GM18498 (cell line): ENCODE measurements around the gene OSBPL6.

ENCODE experiments used
- ATAC-seq: cut with Tn5 transposase; IDR thresholded peaks from one replicate; pipeline ENCODE4 v1.9.1; 2021; ENCODE audit warnings: mild to moderate bottlenecking, moderate library complexity; ENCODE audit not compliant: unreplicated experiment

Gene OSBPL6

DNA sequence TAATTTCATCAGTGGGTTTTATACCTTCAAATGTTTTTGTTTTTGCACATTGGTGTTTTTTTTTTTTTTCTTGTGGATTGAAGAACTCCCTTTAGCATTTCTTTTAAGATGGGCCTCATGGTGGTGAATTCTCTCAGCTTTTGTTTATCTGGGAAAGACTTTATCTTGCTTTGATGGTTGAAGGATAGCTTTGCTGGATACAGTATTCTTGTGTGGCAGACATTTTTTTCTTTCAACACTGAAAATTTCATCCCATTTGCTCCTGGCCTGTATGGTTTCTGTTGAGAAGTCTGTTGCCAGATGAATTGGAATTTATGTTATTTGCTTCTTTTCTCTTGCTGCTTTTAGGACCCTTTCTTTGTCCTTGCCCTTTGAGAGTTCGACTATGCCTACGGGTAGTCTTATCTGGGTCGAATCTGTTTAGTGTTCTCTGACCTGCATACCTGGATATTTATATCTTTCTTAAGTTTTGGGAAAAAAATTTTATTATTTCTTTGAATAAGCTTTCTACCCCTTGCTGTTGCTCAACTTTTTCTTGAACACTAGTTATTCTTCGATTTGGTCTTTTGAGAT is 231.0 kb downstream of the OSBPL6 start:
- ATAC-seq = no peak

DNA sequence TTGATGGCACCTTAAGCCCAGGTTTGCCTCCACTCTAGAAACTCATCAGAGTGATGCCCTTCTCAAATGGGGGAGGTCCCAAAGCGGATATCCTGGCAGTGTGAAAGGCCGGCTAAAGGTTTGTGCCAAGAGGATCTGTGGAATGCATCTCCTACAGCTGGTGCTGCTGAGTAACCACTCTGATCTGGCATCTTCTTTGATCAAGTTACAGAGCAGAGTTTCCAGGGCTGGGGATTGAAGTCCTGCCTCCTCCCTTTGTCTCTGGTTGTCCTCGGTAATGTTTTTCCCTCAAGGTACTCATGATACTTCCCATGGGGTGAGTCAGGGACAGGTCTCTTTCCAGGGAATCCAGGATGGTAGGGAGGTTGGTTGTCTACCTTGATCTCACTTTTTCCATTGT is 232.1 kb downstream of the OSBPL6 start:
- ATAC-seq = no peak

GRCh38 chr2:178427458-178427857 is 233.1 kb downstream of the OSBPL6 start:
- ATAC-seq = no peak

DNA sequence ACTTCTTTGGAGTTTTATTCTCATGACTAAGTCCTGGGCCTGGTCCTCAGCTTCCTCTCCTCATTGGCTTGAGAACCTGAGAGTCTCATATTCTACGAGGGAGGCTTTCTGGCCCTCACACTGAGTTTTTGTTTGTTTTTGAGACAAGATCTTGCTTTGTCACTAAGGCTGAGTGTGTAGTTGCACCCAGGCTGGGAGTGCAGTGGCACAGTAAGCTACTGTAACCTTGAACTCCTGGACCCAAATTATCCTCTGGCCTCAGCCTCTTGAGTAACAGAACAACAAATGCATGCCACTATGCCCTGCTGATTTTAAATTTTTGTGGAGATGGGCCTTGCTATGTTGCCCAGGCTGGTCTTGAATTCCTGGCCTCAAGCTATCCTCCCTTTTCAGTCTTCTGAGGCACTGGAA is 234.1 kb downstream of the OSBPL6 start:
- no peak for ATAC-seq

- no peak for ATAC-seq
Observed at GRCh38 chr2:178429336-178429735, 235.0 kb downstream of the OSBPL6 start.

GRCh38 chr2:178436662-178437061 is 242.3 kb downstream of the OSBPL6 start:
- no peak for ATAC-seq

DNA sequence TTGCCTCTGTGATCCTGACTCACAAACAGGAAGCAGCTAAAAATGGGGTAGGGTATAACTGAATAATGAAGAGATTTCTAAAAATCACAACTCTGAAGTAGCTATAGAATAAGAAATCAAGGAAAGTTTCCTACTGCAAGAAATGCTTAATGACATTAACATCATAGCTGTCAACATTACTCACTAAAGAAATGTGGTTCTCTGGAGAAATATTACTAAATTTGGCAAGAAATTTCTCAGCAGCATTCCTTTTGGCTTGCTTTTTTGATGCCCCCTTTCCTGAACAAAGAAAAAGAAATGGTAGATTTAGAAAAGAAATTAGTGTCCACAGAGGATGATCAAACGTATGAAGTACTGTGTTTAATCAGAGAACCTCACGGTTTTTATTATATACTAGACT is 247.1 kb downstream of the OSBPL6 start:
- no peak for ATAC-seq

DNA sequence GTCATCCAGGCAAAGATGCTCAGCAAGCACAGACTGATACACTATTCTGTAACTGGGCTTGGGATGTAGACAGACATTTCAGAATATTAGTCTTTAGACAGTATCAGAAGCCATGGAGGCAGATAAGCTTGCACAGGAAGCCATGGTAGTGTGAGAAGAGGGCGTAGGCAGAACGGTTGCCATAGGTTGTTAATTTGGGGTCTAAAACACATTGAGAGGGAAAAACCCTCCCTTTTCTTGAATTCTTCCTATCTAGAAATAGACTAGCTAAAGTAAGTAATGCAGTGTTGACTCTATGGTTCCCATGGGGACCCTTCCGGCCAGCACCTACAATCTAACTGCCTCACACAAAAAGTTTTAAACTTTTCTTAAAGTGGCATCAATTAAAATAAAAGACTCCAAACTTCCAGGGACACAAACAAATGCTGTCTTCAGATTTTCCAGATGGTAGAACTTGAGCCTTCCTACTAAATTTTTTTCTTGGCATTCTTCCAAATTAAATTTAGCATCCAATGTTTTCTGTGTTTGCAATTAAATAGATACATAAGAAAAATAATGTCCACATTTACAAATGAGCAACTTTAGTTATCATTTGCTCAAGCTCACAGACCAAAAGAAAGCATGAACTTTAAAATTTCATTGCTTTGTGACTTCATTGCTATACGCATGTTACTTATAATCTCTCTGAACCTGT is 254.8 kb downstream of the OSBPL6 start:
- ATAC-seq = no peak

DNA sequence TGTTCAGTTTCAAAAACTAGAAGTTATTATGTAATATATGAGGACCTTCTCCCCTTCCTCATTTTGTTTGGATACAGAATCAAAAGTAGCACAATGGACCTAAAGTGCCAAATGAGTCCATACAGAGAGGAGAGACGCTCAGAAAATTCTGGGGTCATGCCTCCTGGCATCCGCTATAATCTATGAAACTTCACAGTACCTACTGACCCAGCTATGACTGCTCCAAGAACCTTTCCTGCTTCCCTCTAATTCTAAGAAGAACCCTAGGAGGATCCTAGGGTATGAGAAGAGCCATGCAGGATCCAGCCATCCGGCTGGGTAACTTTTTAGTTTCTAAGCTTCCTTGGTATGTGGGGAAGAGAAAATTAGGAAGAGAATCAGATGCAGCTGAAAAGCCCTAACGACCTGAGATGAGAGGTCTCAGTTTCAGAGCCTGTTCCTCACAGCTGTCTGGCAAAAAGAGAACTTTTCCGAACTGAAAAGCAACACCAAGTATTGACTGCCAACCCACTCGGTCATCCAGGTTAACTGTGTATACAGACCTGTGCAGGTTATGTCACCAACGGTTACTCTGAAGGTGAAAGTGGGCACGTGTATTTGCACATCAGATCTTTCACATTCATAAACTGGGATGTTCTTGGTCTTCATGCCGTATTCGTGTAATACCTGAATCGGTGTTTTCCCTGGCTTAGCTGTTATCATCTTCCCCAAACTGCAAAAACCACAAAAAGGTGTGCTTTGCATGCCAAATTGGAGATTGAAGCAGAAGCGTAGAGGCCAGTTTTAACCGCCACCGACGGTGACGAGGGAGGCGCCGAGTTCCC is 255.6 kb downstream of the OSBPL6 start:
- ATAC-seq = peak; percentile 8

- peak; percentile 55 for ATAC-seq
Observed at GRCh38 chr2:178450524-178450773, 256.1 kb downstream of the OSBPL6 start.

GRCh38 chr2:178450774-178451525 is 256.6 kb downstream of the OSBPL6 start, which contains the start of the genes PJVK and PRKRA:
Gene PJVK (plus strand): TSS chr2:178451378. CDS start chr2:178453410, 2,032 bp downstream.
Gene PRKRA (minus strand): TSS chr2:178451175. CDS start chr2:178451030, 145 bp downstream.
- ATAC-seq = peak; percentile 88

- ATAC-seq = no peak
Observed at GRCh38 chr2:178452334-178452733, 258.0 kb downstream of the OSBPL6 start.
